Stimulated activated naive B cell treated with anti-CD40 and anti-IgM and Interleukin-4, amounts not matched to agents 10 μg/mL and 1 μg/mL and 100 μg/mL, for 72 hours (primary cell): ENCODE results near the gene SUPT3H.

Source experiments
- ATAC-seq, 2 donors: fragments of 150-1000 bp; cut with Tn5 transposase; replicated peaks; 2 replicates each; pipeline ENCODE4 v1.10.0; 2021; ENCODE audit warnings: moderate library complexity in 1 of 2
- DNase-seq: peaks from one replicate; pipeline ENCODE4 v3.0.0; 2021
- H3K27ac Mint-ChIP-seq: one replicate; pipeline ENCODE4 v1.8.0; 2022; ENCODE audit warnings: mild to moderate bottlenecking, mixed read lengths
- H3K27me3 Mint-ChIP-seq, 2 donors: one replicate each; pipeline ENCODE4 v1.8.0; 2022; ENCODE audit warnings: mixed read lengths in 2 of 2
- H3K36me3 Mint-ChIP-seq, 2 donors: one replicate each; pipeline ENCODE4 v1.8.0; 2022; ENCODE audit warnings: mixed read lengths in 2 of 2, mild to moderate bottlenecking in 1 of 2
- H3K4me1 Mint-ChIP-seq, 2 donors: one replicate each; pipeline ENCODE4 v1.8.0; 2022; ENCODE audit warnings: mixed read lengths in 2 of 2, mild to moderate bottlenecking in 1 of 2
- H3K4me3 Mint-ChIP-seq, 2 donors: one replicate each; pipeline ENCODE4 v1.8.0; 2022; ENCODE audit warnings: mild to moderate bottlenecking in 2 of 2, mixed read lengths in 2 of 2, moderate library complexity in 1 of 2
- H3K9me3 Mint-ChIP-seq, 2 donors: one replicate each; pipeline ENCODE4 v1.8.0; 2022; ENCODE audit warnings: mixed read lengths in 2 of 2, mild to moderate bottlenecking in 1 of 2

SUPT3H gene

DNA sequence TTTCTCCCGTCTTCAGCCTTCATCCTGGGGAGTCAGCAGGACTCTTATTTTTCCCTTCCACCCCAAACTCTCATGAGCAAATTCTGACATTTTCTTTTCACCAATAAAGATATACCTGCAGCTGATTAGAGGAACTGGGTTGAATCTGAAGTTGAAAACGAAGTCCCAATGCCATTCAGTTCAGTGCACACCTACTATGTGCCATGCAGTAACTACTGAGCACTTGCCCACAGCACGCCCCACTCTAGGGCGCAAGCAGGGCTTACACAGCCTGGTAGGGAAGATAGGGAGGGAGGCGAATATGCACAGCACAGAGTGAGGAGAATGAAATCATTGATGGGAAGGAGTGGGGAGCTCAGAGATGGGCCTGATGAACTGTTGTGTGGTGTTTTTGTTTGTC is 588.7 kb downstream of the SUPT3H start:
- no peak overlapping the region for H3K4me3 Mint-ChIP-seq
- H3K27me3 Mint-ChIP-seq = peaks cover 9 to 10% of the 10 kb centered on the region in 2 donors
- DNase-seq (no peak), ATAC-seq (no peak)
- no peaks in the 10 kb centered on the region for H3K4me1 Mint-ChIP-seq
- H3K9me3 Mint-ChIP-seq = peaks cover 0 to 3% of the 10 kb centered on the region in 2 donors
- no peak overlapping the region for H3K27ac Mint-ChIP-seq
- H3K36me3 Mint-ChIP-seq = peaks cover 0 to 1% of the 10 kb centered on the region in 2 donors

DNA sequence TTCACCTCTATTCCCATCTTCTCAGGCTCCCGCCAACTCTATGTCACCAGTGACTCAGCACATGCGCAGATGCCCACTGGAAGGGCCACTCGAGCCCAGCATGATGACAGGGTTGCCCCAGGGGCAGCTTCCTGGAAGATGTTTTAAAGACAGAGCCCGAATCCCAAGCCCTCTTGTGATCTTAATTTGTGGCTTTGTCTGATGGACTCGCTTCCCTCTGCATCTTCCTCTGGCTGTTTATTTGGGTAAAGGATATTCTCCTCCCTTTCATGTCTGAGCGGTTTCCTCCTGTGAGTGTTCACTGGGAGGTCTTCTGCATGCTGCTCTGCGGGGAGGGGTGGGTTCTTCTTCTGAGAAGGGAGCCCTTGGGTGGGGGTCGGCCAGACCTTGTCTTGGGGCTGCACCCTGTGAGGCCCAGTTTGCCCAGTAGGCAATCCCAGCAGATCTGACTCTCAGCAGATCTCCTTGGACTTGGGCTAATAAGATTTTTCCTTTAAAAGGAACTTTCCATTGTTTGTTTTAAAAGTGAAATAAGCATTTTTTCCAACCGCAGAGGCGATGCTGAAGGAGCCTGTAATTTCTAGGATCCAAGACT is 589.2 kb downstream of the SUPT3H start:
- no peaks in the 10 kb centered on the region for H3K4me1 Mint-ChIP-seq
- peaks cover 9 to 10% of the 10 kb centered on the region in 2 donors for H3K27me3 Mint-ChIP-seq
- no peak for DNase-seq
- H3K9me3 Mint-ChIP-seq = peaks cover 0 to 3% of the 10 kb centered on the region in 2 donors
- H3K36me3 Mint-ChIP-seq = peaks cover 0 to 1% of the 10 kb centered on the region in 2 donors
- no peak overlapping the region for H3K4me3 Mint-ChIP-seq
- ATAC-seq = no peak
- no peak overlapping the region for H3K27ac Mint-ChIP-seq

DNA sequence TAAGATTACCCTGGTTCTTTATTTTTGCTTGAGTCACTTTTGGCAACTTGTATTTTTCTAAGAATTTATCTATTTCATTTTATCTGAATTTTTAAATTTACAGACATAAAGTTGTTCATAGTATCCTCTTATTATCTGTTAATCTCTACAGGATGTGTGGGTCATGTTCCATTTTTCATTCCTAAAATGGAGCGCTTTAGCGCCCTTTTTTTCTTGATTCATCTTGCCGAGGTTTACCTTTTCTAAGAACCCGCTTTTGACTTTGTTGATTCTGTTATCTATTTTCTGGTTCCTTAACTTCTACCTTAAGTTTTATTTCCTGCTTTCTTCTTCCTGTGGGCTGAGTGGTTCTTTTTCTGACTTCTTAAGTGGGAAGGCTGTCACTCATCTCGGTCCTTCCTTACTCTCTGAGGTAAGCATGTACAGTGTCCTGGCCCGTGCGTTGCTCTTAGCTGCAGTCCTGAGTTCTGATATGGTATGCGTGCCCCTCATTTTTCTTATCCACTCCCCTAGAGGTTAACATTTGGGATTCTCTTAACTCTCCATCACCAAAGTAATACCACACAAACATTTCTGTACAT is 590.4 kb downstream of the SUPT3H start:
- DNase-seq (no peak), ATAC-seq (no peak)

DNA sequence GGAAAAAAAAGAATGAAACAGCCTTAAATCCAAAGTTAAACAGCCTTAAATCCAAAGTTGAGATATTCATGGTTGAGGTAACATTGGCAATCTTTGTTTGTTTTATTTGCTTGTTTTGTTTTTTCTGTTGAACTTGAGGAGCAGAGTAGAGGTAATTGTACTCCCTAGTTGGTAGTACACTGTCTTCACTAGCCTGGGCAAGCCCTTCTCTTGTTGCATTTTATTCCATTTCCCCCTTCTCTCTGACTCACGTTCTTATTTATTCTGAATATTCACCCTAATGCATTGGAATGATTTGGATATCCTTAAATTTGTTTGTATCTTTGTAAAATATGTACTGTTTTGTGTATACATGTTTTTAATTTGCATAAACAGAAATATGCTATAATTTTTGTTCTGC is 592.6 kb downstream of the SUPT3H start:
- DNase-seq = no peak
- no peak for ATAC-seq
- Mint-ChIP-seq H3K27ac (no peak overlapping the region), H3K4me3 (no peak overlapping the region), H3K4me1 (peaks cover 0 to under 1% of the 10 kb centered on the region in 2 donors), H3K27me3 (peaks cover 5 to 10% of the 10 kb centered on the region in 2 donors), H3K36me3 (peaks cover 0 to 1% of the 10 kb centered on the region in 2 donors), H3K9me3 (peaks cover 0 to 3% of the 10 kb centered on the region in 2 donors)

More for the DNA sequence above, 590.4 kb downstream of the SUPT3H start:
- H3K27me3 Mint-ChIP-seq = peaks cover 5 to 10% of the 10 kb centered on the region in 2 donors
- no peaks in the 10 kb centered on the region for H3K4me1 Mint-ChIP-seq
- peaks cover 0 to 3% of the 10 kb centered on the region in 2 donors for H3K9me3 Mint-ChIP-seq
- no peak overlapping the region for H3K4me3 Mint-ChIP-seq
- peaks cover 0 to 1% of the 10 kb centered on the region in 2 donors for H3K36me3 Mint-ChIP-seq
- no peak overlapping the region for H3K27ac Mint-ChIP-seq

DNA sequence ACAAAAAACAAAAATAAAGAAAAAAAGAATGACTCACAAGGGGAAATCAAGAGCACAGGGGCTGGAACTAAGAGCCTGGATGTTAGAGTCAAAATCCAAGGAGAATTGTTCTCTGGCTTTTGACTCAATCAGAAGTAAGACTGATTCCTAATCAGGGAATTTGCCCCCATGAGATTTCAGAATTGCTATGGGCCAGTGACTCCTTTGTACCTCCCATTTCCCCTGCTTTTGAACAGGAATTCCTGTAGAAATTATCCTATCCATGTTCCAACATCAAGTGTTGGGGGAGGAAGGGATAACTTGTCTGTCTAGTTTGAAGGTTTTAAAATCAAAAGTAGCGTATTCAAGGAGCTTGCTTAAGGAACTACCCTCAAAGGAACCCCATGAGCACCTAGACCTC is 593.5 kb downstream of the SUPT3H start:
- ATAC-seq (no peak), DNase-seq (no peak)
- peaks cover 1 to 3% of the 10 kb centered on the region in 2 donors for H3K36me3 Mint-ChIP-seq
- H3K9me3 Mint-ChIP-seq = peaks cover 0 to 5% of the 10 kb centered on the region in 2 donors
- H3K27me3 Mint-ChIP-seq = peaks cover 5 to 7% of the 10 kb centered on the region in 2 donors
- H3K4me3 Mint-ChIP-seq = no peak overlapping the region
- H3K4me1 Mint-ChIP-seq = peaks cover 8 to 10% of the 10 kb centered on the region in 2 donors
- H3K27ac Mint-ChIP-seq = no peak overlapping the region

DNA sequence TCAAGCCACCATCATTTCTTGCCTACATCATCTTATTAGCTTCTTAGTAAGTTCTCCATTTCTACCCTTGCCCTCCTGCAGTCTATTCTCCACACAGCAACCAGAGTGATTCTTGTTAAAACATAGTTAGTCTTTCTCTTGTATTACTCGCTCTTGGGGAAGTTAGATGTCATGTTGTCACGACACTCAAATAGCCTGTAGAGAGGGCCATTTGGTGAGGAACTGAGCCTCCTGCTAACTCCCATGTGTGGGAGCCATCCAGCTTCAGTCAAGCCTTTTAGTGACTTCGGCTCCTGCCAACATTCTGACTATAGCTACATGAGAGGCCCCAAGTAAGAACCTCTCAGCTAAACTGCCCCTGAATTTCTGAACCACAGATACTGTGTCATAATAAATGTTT is 594.8 kb downstream of the SUPT3H start:
- Mint-ChIP-seq H3K4me1 (peaks cover 9 to 12% of the 10 kb centered on the region in 2 donors), H3K9me3 (peaks cover 0 to 5% of the 10 kb centered on the region in 2 donors), H3K27ac (no peak overlapping the region), H3K27me3 (peaks cover 4 to 5% of the 10 kb centered on the region in 2 donors), H3K4me3 (no peak overlapping the region), H3K36me3 (peaks cover 0 to 3% of the 10 kb centered on the region in 2 donors)
- DNase-seq = no peak
- no peak for ATAC-seq

DNA sequence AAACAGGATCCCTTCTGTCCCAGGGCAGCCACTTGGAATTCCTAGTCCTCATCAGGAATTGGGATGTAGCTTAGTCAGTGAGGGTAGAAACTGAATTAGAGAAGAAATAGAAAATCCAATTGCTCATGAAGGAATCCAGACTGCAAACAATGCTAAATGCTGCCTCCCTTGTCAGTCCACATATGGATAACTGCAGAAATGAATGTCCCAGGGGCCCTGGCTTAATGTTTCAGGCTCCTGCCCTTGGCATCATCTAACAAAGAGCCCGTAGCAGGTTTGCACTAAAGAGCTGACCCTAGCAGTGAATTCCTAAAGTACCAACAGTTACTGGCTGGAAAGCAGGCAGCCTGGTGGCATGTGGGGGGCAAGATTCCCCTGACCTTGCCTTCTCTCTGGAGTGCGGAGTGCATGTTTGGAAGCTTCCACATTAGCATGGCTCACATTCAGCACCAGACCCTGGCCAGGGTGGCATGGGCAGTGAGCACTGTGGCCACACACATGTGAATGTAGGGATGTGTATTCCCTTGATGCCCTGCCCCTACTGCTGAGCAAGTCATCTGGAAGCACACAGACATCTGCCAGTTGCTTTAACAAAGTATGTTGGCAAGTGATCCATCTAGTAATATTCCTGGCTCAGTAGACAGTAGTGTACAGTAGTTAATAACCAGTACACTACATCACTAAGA is 595.7 kb downstream of the SUPT3H start:
- H3K4me3 Mint-ChIP-seq = no peak overlapping the region
- H3K9me3 Mint-ChIP-seq = peaks cover 0 to 4% of the 10 kb centered on the region in 2 donors
- DNase-seq = no peak
- ATAC-seq = no peak
- peaks cover 9 to 12% of the 10 kb centered on the region in 2 donors for H3K4me1 Mint-ChIP-seq
- no peaks in the 10 kb centered on the region for H3K27me3 Mint-ChIP-seq
- H3K36me3 Mint-ChIP-seq = peaks cover 0 to 3% of the 10 kb centered on the region in 2 donors
- no peak overlapping the region for H3K27ac Mint-ChIP-seq

DNA sequence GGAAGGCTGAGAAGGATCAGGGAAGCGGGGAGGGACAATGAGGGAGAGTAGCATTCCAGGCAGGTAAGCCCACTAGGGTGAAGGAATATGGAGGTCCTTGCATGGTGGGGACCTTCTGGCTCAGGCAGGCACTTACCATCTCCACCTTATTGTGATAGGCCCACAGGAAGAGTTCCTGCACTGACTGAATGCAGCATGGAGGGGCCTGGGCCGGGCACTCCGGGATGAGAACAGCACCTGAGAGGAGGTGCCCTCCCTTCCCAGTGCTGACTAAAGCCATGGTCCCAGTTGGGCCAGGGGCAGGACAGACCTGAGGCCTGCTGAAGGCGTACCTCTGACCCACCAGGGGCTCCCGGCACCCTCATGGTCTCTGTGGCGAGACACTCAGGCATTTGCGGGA is 597.6 kb downstream of the SUPT3H start:
- peaks cover 0 to 6% of the 10 kb centered on the region in 2 donors for H3K9me3 Mint-ChIP-seq
- H3K36me3 Mint-ChIP-seq = peaks cover 0 to 3% of the 10 kb centered on the region in 2 donors
- no peak overlapping the region for H3K4me3 Mint-ChIP-seq
- peaks cover 9 to 12% of the 10 kb centered on the region in 2 donors for H3K4me1 Mint-ChIP-seq
- no peak for DNase-seq
- peaks cover 0 to 4% of the 10 kb centered on the region in 2 donors for H3K27me3 Mint-ChIP-seq
- ATAC-seq = no peak
- no peak overlapping the region for H3K27ac Mint-ChIP-seq

DNA sequence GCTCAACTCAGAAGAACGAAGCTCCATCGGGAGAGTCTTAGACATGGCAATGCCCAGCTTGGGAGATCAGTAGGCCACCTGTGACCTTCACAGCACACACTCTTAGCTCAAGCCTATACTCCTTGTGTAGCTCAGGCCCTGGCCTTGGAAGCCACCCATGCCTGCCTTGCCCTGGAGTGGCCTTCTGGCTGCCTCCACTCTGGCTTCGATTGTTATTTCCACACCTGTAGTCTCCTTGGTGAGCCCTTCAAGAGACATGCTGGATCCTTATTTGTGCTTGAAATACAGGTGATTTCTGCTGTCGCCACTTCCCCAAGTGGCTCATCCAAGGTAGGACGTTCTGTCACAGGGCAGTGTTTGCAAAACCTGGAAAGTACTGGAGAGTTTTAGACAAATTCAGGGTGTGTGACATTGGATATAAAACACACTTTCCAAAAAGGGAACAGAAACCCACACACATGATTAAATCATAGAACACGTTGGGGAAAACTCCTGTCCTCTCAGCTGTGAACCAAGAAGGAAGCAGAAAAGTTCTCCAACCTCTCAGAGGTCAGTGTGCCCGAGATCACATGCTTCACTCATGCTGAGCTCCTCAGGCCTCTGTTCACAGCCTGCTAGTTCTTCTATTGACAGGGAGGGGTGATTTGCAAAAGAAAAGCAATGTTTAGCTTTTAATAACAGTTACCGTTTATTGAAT is 598.5 kb downstream of the SUPT3H start:
- ATAC-seq (peak; percentile 93 to 97), DNase-seq (peak; percentile 36)
- peak overlapping the region; percentile 21 for H3K27ac Mint-ChIP-seq
- peaks cover 0 to 3% of the 10 kb centered on the region in 2 donors for H3K36me3 Mint-ChIP-seq
- H3K4me3 Mint-ChIP-seq = no peak overlapping the region
- peaks cover 0 to 4% of the 10 kb centered on the region in 2 donors for H3K9me3 Mint-ChIP-seq
- peaks cover 0 to 7% of the 10 kb centered on the region in 2 donors for H3K27me3 Mint-ChIP-seq
- peaks cover 9 to 12% of the 10 kb centered on the region in 2 donors for H3K4me1 Mint-ChIP-seq
